HepG2 (cell line): Measurements from ENCODE around the gene RGCC.

Experiments used
- ATF7 ChIP-seq, 2 experiments: fragments of 450-650 bp in 1 of 2; sonication (generic) in 1 of 2; formaldehyde crosslinking in 1 of 2; IDR thresholded peaks; 2 replicates each; pipeline versions ENCODE4 v1.4.0 to v1.6.1; 2016 to 2020; ENCODE audit warnings: antibody characterized with exemption in 1 of 2, mild to moderate bottlenecking in 1 of 2, missing genetic modification reagents in 1 of 2
- CTCF ChIP-seq: sonication (generic); formaldehyde crosslinking; IDR thresholded peaks from 2 replicates; pipeline ENCODE4 v1.5.0; 2020; ENCODE audit warnings: mild to moderate bottlenecking, missing genetic modification reagents, moderate library complexity
- ETV6 ChIP-seq: sonication (generic); formaldehyde crosslinking; conservative IDR thresholded peaks from 2 replicates; pipeline ENCODE4 v1.4.0; 2020; ENCODE audit warnings: missing genetic modification reagents
- HCFC1 ChIP-seq: fragments of 150-350 bp; IDR thresholded peaks from 2 replicates; pipeline ENCODE4 v1.6.1; 2014; ENCODE audit warnings: low read depth, low read length
- POLR2AphosphoS5 ChIP-seq: IDR thresholded peaks from 2 replicates; pipeline ENCODE4 v1.6.1; 2012; ENCODE audit warnings: low read depth, low read length
- SMAD3 ChIP-seq: sonication (generic); formaldehyde crosslinking; IDR thresholded peaks from 2 replicates; pipeline ENCODE4 v1.4.0; 2020; ENCODE audit warnings: missing genetic modification reagents
- THAP11 ChIP-seq: IDR thresholded peaks from 2 replicates; pipeline ENCODE4 v1.6.1; 2016; ENCODE audit warnings: missing biosample characterization, missing genetic modification reagents
- TP53 ChIP-seq: sonication (generic); formaldehyde crosslinking; conservative IDR thresholded peaks from 2 replicates; pipeline ENCODE4 v1.4.0; 2020; ENCODE audit warnings: missing genetic modification reagents
- ZBTB33 ChIP-seq: sonication (generic); formaldehyde crosslinking; IDR thresholded peaks from 2 replicates; pipeline ENCODE4 v1.4.0; 2020; ENCODE audit warnings: missing genetic modification reagents
- ZNF44 ChIP-seq: sonication (generic); formaldehyde crosslinking; IDR thresholded peaks from 2 replicates; pipeline ENCODE4 v1.5.1; 2020; ENCODE audit warnings: mild to moderate bottlenecking, missing genetic modification reagents
- ZNF563 ChIP-seq: sonication (generic); formaldehyde crosslinking; IDR thresholded peaks from 2 replicates; pipeline ENCODE4 v1.8.0; 2022; ENCODE audit warnings: mild to moderate bottlenecking, moderate library complexity, missing genetic modification reagents
- ZNF704 ChIP-seq: sonication (generic); formaldehyde crosslinking; IDR thresholded peaks from 2 replicates; pipeline ENCODE4 v1.8.1; 2023; ENCODE audit warnings: mild to moderate bottlenecking, inconsistent platforms, moderate library complexity, missing genetic modification reagents, borderline replicate concordance

GRCh38 chr13:41502673-41503072 is 45.3 kb downstream of the RGCC start:
- no peak for TF ChIP-seq ZNF44 (CRISPR knock-in tag)
- no peak for TF ChIP-seq TP53 (CRISPR knock-in tag)
- no peak for TF ChIP-seq CTCF (CRISPR knock-in tag)
- no peak for TF ChIP-seq SMAD3
- TF ChIP-seq ZBTB33 (CRISPR knock-in tag), result no peak
- TF ChIP-seq HCFC1, result no peak
- TF ChIP-seq THAP11 (CRISPR knock-in tag), result no peak
- TF ChIP-seq POLR2AphosphoS5, result no peak
- TF ChIP-seq ATF7 (IDR thresholded peaks at IDR 0.05), result no peak
- no peak for TF ChIP-seq ATF7 (CRISPR knock-in tag; IDR thresholded peaks at IDR 0.05)
- no peak for TF ChIP-seq ZNF704 (CRISPR knock-in tag)
- TF ChIP-seq ZNF563 (CRISPR knock-in tag), result no peak
- no peak for TF ChIP-seq ETV6 (CRISPR knock-in tag)
